Middle frontal gyrus (tissue), 1 donor: ENCODE measurements around the gene EFCAB13.

Source experiments
- DNase-seq: peaks from one replicate; pipeline ENCODE4 v3.0.0-alpha.2; 2015; ENCODE audit warnings: low spot score; ENCODE audit errors: extremely low spot score

The EFCAB13 gene

DNA sequence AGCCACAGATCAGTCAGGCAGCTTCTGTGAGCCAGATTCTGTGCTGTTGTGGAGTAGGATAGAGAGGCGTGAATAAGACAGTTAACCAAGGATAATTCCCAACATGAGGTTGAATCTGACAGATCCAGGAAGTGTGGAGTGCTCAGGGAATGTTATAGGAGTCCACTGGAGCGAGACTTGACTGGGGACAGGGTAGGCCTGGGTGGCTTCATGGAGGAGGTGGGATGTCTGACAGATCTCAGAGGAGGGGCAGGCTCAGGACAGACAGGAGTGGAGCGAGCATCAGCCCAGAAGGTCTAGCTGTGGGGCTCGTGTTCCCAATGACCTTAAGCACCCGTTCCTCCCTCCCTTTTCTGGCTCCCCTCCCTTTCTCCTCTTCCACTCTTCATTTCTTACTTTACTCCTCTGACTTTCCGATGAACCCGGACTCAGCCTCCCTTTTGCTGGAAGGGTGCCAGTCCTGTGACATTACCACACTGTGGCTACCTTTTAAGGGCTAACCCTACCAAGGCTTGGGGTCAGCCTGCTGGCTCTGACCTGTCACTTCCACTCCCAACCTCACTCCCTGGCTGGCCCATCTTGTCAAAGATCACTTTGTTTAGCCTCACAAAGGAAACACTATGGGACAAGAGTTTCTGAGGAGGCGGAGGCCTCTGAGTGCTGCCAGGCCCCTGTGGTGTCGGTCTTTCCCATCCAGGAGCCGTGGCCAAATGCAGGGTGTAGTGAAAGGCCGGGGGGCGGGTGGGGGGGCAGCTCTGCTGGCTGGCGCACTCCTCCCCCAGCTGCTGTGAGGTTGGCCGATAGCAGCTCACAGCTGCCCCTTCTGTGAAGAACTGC is 28.5 kb upstream of the EFCAB13 start:
- DNase-seq: no peak

GRCh38 chr17:47295874-47296255 is 27.9 kb upstream of the EFCAB13 start:
- DNase-seq: no peak

DNA sequence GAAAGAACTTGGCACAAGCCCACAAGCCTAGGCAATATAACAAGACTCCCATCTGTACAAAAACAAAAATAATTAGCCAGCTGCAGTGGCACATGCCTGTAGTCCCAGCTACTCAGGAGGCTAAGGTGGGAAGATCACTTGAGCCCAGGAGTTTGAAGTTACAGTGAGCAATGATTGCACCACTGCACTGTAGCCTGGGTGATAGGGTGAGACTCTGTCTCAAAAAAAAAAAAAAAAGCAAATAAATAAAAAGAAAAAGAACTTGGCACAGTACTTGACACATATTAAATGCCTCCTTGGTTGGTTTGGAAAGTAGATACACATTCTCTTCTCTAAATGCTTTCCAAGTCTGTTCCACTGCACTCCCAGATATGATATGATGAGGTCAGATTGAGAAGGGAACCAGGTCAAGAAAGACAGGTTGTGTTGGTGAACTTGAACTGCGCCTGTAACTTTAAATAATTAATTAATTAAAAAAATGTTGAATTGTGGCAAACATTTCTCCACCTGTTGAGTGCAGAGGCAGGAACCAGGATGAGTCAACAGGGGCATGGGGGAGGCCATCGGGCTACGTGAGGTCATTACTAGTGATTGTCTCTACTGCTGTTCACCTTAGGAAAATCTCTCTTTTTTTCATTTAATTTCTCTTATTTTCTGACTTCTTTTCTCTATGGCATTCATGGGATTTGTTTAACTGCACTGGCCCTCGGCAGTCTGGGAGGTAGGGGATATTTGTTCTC is 25.9 kb upstream of the EFCAB13 start:
- no peak for DNase-seq

- no peak for DNase-seq
Measured at GRCh38 chr17:47298712-47299111, 25.0 kb upstream of the EFCAB13 start.

GRCh38 chr17:47299239-47299910 is 24.4 kb upstream of the EFCAB13 start:
- no peak for DNase-seq

GRCh38 chr17:47300718-47301117 is 23.0 kb upstream of the EFCAB13 start:
- no peak for DNase-seq

DNA sequence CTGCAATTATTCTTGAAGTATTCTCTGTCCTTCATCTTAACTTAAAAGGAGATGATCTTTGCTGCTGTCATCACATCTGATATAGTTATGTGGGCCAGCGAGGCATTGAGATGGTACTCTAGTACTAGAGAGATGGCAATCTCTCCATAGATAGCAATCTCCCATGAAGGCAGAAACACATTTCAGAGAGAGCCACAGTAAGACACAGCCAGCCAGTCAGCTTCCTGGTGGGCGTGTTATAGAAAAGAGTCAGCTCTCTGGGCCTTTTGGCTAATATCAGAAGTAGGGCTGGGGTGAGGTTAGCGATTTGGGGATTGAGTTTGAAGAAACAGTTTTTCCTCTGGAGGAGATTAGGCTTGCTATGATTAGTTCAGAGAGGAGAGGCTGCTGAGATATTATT is 22.6 kb upstream of the EFCAB13 start:
- no peak for DNase-seq

DNA sequence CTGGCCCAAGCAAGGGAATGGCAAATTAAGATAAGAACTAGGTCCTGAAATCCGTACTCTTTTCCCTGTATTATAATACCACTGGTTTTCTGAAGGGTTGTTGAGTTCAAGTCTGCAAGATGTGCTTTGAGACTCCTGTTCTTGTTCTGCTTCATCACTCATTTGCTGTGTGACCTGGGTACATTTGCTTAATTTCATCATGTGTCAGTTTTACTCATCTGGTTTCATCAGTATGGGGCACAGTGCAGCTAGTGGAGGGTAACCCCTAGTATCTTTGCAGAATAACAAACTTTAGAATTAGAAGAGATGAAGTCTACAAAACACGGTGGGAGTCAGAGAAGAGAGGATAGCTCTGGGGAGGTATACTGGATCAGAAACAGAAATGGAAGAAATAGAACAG is 21.9 kb upstream of the EFCAB13 start:
- DNase-seq: no peak

DNA sequence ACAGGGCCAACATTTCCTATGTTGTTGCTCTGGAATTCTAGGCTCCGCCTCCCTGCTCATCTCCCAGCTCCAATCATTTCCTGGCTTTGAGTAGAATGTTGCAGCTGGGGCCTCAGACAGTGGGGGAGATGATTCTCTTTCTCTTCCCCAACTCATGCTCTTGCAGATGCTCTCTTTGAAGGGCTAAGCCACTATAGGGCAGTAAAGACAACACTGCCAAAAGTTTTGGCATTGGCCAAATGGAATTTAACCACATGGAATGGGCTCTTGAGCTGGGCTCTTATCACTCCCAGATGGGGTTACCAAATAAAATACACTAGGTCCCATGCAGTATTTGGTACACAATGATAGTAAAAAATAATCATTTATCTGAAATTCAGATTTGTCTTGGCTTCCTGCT is 19.6 kb upstream of the EFCAB13 start:
- no peak for DNase-seq

- DNase-seq: no peak
Measured at GRCh38 chr17:47305302-47305923, 18.3 kb upstream of the EFCAB13 start.

- no peak for DNase-seq
Measured at GRCh38 chr17:47310186-47310733, 13.5 kb upstream of the EFCAB13 start.

GRCh38 chr17:47311420-47311819 is 12.3 kb upstream of the EFCAB13 start:
- DNase-seq: no peak

GRCh38 chr17:47315451-47316266 is 8.1 kb upstream of the EFCAB13 start:
- DNase-seq: peak; percentile 29

- no peak for DNase-seq
Measured at GRCh38 chr17:47316311-47316710, 7.4 kb upstream of the EFCAB13 start.

DNA sequence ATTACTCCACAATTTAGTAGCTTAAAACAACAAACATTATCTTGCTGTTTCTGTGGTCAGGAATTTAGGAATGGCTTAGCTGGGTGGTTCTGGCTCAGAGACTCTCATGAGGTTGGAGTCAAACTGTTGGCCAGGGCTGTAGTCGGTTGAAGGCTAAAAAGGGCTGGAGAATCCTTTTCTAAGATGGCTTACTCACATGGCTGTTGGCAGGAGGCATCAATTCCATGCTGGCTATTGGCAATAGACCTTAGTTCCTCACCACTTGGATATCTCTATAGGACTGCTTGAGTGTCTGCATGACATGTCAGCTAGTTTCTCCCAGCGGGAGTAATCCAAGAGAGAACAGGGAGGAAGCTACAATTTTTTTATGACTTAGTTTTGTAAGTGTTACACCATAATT is 6.6 kb upstream of the EFCAB13 start:
- no peak for DNase-seq

GRCh38 chr17:47318197-47318918 is 5.4 kb upstream of the EFCAB13 start:
- DNase-seq: no peak

DNA sequence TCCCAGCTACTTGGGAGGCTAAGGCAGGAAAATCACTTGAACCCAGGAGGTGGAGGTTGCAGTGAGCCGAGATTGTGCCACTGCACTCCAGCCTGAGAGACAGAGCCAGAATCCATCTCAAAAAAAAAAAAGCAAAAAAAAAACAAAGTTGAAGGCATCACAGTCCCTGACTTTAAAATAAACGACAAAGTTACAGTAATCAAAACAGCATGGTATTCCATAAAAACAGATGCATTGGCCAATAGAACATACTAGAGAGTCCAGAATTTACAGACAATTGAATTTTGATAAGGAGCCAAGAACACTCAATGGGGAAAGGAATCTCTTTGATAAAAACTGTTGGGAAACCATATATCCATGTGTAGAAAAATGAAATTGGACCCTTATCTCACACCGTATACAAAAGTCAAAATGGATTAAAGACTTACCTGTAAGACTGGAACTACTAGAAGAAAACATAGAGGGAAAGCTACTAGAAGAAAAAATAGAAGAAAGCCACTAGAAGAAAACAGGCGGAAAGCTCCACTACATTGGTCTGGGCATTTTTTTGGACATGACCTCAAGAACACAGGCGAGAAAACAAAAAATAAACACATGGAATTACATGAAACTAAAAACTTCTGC is 2.8 kb upstream of the EFCAB13 start:
- no peak for DNase-seq

DNA sequence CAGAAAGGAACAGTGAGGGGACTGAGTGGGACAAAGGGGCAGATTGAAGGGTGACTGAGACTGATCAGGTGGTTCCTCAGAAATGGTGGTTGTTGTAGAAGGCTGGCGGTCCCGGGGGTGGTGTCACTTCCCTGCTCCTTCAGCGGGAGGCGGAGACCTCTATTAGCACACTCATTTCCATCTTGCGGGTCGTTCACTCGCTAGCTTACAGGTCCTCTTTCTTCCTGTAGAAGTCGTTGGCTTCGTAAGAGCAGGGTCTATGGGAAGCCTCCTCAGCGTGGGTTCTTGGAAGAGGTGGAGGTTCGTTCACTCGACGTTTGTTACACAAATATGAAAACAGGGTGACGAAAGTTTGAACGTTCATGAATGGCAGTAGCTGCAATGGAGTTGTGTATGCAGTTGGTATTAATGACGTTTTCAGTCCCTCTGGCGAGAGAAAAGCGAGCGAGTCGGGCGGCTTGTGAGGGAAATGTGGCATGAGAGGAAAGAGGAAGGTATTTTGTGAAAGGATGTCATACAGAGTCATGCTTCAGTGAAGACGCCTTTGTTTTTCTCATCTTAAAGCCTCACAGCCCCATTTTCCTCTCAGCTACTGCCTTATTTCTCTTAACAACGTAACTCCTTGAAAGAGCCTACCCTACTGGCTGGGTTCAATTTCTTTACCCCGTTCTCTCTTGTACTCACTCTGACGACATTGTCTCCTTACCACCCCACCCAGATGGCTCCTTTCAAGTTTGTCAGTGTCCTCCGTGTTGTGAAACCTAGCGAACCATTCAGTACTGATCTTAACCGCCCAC is 667 bp downstream of the EFCAB13 start:
- no peak for DNase-seq

DNA sequence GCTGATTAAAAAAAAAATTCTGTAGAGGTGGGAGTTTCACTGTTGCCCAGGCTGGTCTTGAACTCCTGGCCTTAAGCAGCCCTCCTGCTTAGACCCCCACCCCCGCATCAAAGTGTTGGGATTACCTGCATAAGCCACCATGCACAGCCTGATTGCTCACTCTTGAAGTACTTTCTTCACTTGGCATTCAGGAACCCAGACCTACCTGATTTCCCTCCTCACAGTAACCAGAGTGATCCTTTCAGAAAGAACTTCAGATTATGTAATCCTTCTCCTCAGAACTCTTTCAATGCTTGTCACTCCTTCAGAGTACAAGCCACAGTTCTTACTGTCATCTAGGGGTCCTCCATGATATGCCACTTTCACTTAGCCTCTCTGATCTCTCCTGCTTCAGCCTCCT is 1.4 kb downstream of the EFCAB13 start:
- no peak for DNase-seq
